ENCODE measurements around the gene CBLB.

GRCh38 chr3:105771392-105771791 lies 97.4 kb downstream of the CBLB start:
- TF ChIP-seq TCF7L2 (IDR thresholded peaks at IDR 0.05; ENCODE audit: low read depth, low read length), result no peak
- no peak for TF ChIP-seq ZFP36 (IDR thresholded peaks at IDR 0.05; ENCODE audit: low read depth, low read length, partially characterized antibody)
- TF ChIP-seq, protein P1, sequence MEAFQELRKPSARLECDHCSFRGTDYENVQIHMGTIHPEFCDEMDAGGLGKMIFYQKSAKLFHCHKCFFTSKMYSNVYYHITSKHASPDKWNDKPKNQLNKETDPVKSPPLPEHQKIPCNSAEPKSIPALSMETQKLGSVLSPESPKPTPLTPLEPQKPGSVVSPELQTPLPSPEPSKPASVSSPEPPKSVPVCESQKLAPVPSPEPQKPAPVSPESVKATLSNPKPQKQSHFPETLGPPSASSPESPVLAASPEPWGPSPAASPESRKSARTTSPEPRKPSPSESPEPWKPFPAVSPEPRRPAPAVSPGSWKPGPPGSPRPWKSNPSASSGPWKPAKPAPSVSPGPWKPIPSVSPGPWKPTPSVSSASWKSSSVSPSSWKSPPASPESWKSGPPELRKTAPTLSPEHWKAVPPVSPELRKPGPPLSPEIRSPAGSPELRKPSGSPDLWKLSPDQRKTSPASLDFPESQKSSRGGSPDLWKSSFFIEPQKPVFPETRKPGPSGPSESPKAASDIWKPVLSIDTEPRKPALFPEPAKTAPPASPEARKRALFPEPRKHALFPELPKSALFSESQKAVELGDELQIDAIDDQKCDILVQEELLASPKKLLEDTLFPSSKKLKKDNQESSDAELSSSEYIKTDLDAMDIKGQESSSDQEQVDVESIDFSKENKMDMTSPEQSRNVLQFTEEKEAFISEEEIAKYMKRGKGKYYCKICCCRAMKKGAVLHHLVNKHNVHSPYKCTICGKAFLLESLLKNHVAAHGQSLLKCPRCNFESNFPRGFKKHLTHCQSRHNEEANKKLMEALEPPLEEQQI (IDR thresholded peaks at IDR 0.05), result no peak
- no peak for TF ChIP-seq ESRRA (IDR thresholded peaks at IDR 0.05; ENCODE audit: borderline replicate concordance, low read depth)
- TF ChIP-seq, protein P2, sequence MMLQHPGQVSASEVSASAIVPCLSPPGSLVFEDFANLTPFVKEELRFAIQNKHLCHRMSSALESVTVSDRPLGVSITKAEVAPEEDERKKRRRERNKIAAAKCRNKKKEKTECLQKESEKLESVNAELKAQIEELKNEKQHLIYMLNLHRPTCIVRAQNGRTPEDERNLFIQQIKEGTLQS (IDR thresholded peaks at IDR 0.05), result no peak
- TF ChIP-seq, protein P2 (CRISPR knock-in tag; conservative IDR thresholded peaks at IDR 0.05), result no peak
- TF ChIP-seq TBL1XR1 (IDR thresholded peaks at IDR 0.05; ENCODE audit: low read length in 2 of 2), result no peak
- TF ChIP-seq ZNF133 (CRISPR knock-in tag; IDR thresholded peaks at IDR 0.05), result no peak
- no peak for TF ChIP-seq SP1 (CRISPR knock-in tag; IDR thresholded peaks at IDR 0.05)
- TF ChIP-seq POLR2A (conservative IDR thresholded peaks at IDR 0.05), result no peak
- TF ChIP-seq JUND (IDR thresholded peaks at IDR 0.05; ENCODE audit: borderline replicate concordance, low read depth, low read length), result no peak
- TF ChIP-seq JUND (tag; IDR thresholded peaks at IDR 0.05; ENCODE audit: borderline replicate concordance, low read depth, low read length), result no peak
- TF ChIP-seq, protein P3, sequence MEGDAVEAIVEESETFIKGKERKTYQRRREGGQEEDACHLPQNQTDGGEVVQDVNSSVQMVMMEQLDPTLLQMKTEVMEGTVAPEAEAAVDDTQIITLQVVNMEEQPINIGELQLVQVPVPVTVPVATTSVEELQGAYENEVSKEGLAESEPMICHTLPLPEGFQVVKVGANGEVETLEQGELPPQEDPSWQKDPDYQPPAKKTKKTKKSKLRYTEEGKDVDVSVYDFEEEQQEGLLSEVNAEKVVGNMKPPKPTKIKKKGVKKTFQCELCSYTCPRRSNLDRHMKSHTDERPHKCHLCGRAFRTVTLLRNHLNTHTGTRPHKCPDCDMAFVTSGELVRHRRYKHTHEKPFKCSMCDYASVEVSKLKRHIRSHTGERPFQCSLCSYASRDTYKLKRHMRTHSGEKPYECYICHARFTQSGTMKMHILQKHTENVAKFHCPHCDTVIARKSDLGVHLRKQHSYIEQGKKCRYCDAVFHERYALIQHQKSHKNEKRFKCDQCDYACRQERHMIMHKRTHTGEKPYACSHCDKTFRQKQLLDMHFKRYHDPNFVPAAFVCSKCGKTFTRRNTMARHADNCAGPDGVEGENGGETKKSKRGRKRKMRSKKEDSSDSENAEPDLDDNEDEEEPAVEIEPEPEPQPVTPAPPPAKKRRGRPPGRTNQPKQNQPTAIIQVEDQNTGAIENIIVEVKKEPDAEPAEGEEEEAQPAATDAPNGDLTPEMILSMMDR (IDR thresholded peaks at IDR 0.05 in 2 of 3, conservative IDR thresholded peaks at IDR 0.05 in 1 of 3; ENCODE audit: insufficient read depth in 2 of 3, low read depth in 1 of 3, low read length in 3 of 3), result no peak
- TF ChIP-seq TAF1 (IDR thresholded peaks at IDR 0.05; ENCODE audit: control insufficient read depth, extremely low read depth, insufficient read depth, low read length, severe bottlenecking), result no peak
- no peak for TF ChIP-seq MXI1 (IDR thresholded peaks at IDR 0.05; ENCODE audit: low read depth, low read length)

All from K562 (cell line).